HG02678 (cell line): ENCODE results near the gene PRR19.
A peak's percentile ranks its signal among the peaks of the same experiment; 100 is the strongest.
"Not testable (repeated sequence)": the region's sequence is repeated elsewhere in the genome, so short reads cannot be mapped to it uniquely, and the experiment has no call there.

Experiments used
- ATAC-seq: cut with Tn5 transposase; IDR thresholded peaks from one replicate; pipeline ENCODE4 v1.9.1; 2021; ENCODE audit warnings: mild to moderate bottlenecking, moderate library complexity; ENCODE audit not compliant: unreplicated experiment

Gene PRR19

GRCh38 chr19:42325308-42325895 is 23.5 kb downstream of the PRR19 start, which contains the start of gene MEGF8:
MEGF8 (plus strand) TSS chr19:42325635; CDS start chr19:42326244, 609 bp downstream.
- peak; percentile 95 for ATAC-seq

GRCh38 chr19:42325896-42326771 is 24.2 kb downstream of the PRR19 start:
- ATAC-seq: peak; percentile 8

- ATAC-seq: no peak
Observed at GRCh38 chr19:42326969-42327368, 25.0 kb downstream of the PRR19 start.

- ATAC-seq: no peak
Observed at GRCh38 chr19:42327381-42327780, 25.4 kb downstream of the PRR19 start.

GRCh38 chr19:42328106-42328505 is 26.2 kb downstream of the PRR19 start:
- no peak for ATAC-seq

GRCh38 chr19:42328854-42329253 is 26.9 kb downstream of the PRR19 start:
- ATAC-seq: no peak

- ATAC-seq: no peak
Observed at GRCh38 chr19:42330241-42330711, 28.3 kb downstream of the PRR19 start.

- ATAC-seq: not testable (repeated sequence)
Observed at GRCh38 chr19:42331333-42331732, 29.4 kb downstream of the PRR19 start.

GRCh38 chr19:42332059-42332458 is 30.1 kb downstream of the PRR19 start:
- ATAC-seq: no peak

GRCh38 chr19:42333018-42333417 is 31.1 kb downstream of the PRR19 start:
- ATAC-seq: no peak

- ATAC-seq: no peak
Observed at GRCh38 chr19:42333975-42334696, 32.2 kb downstream of the PRR19 start.

- ATAC-seq: no peak
Observed at GRCh38 chr19:42334697-42335373, 32.9 kb downstream of the PRR19 start.

GRCh38 chr19:42335374-42335936 is 33.5 kb downstream of the PRR19 start:
- ATAC-seq: no peak

GRCh38 chr19:42335971-42336370 is 34.0 kb downstream of the PRR19 start:
- ATAC-seq: no peak

- ATAC-seq: not testable (repeated sequence)
Observed at GRCh38 chr19:42339126-42339860, 37.4 kb downstream of the PRR19 start.

- not testable (repeated sequence) for ATAC-seq
Observed at GRCh38 chr19:42339922-42340321, 38.0 kb downstream of the PRR19 start.

- no peak for ATAC-seq
Observed at GRCh38 chr19:42343344-42344110, 41.6 kb downstream of the PRR19 start.

- ATAC-seq: no peak
Observed at GRCh38 chr19:42344336-42344893, 42.5 kb downstream of the PRR19 start.
